ENCODE results near the gene NRXN3. TPM values are rescaled to one million over a fixed set of nuclear protein-coding genes. Genes with fewer than 3 reads are reported as not detected.

Gene NRXN3
- total and polyA plus RNA-seq, 2 of the 13 experiments (the other 11 are each of a cell fraction or from before 2014, with no cell fraction given), result 0.03 TPM; not detected in 1

- H3K4me1 ChIP-seq (ENCODE audit: insufficient read depth, low read length), result no peaks in the 10 kb centered on the region
- ATAC-seq (no peak), DNase-seq (ENCODE audit: low spot score) (no peak), FAIRE-seq (no peak)
- no peak for TF ChIP-seq ZNF333 (CRISPR knock-in tag; IDR thresholded peaks at IDR 0.05; ENCODE audit: borderline replicate concordance)
- no peak for TF ChIP-seq ZNF530 (CRISPR knock-in tag; IDR thresholded peaks at IDR 0.05; ENCODE audit: low read depth)
- no peak for TF ChIP-seq ZNF446 (CRISPR knock-in tag; IDR thresholded peaks at IDR 0.05)
- no peak for TF ChIP-seq ZNF407 (CRISPR knock-in tag; IDR thresholded peaks at IDR 0.05; ENCODE audit: not compliant biosample characterization)
- no peak for TF ChIP-seq CREB1 (IDR thresholded peaks at IDR 0.05)
- TF ChIP-seq CREB1 (CRISPR knock-in tag; IDR thresholded peaks at IDR 0.05), result no peak
- no peak for TF ChIP-seq BCL6 (CRISPR knock-in tag; IDR thresholded peaks at IDR 0.05)
- TF ChIP-seq NFE2L1 (CRISPR knock-in tag; IDR thresholded peaks at IDR 0.05; ENCODE audit: borderline replicate concordance), result no peak
- H3K4me3 ChIP-seq (replicated peaks in 1 of 3; ENCODE audit: insufficient read depth in 1 of 3, low read depth in 2 of 3, low read length in 3 of 3), result no peak overlapping the region
- no peak overlapping the region for H2AFZ ChIP-seq (ENCODE audit: low read length)
- H3K9ac ChIP-seq (ENCODE audit: insufficient read depth, low read depth, low read length), result no peak overlapping the region
- no peak overlapping the region for H3K4me2 ChIP-seq (ENCODE audit: low read depth, low read length)
- H3K79me2 ChIP-seq (ENCODE audit: insufficient read depth, low read length), result no peaks in the 10 kb centered on the region
- in situ Hi-C loops (cut with HindIII; ENCODE audit: extremely low pct_ligation_motif_present, low pct_unique_long_range_greater_than_20kb), result no loop called here
- H3K27ac ChIP-seq (ENCODE audit: extremely low read length, insufficient read depth, low read length), result no peak overlapping the region
- H4K20me1 ChIP-seq (ENCODE audit: insufficient read depth, low read length), result no peaks in the 10 kb centered on the region
- WGBS (ENCODE audit: low lambda C conversion rate), result 0% methylated on average over 2 of the region's 2 CpGs
- POLR2A ChIA-PET, result no interaction called here
- H3K9me3 ChIP-seq (ENCODE audit: low read length), result no peaks in the 10 kb centered on the region
- no peaks in the 10 kb centered on the region for H3K36me3 ChIP-seq (replicated peaks in 1 of 2; ENCODE audit: control insufficient read depth in 1 of 2, insufficient read depth in 2 of 2, low read length in 2 of 2)
- intact Hi-C loops (cut with micrococcal nuclease; ENCODE audit: unreplicated experiment), result no loop called here
- no peaks in the 10 kb centered on the region for H3K27me3 ChIP-seq (ENCODE audit: control insufficient read depth in 1 of 2, insufficient read depth in 2 of 2, low read length in 2 of 2)
- BruUV-seq (replicated peaks), result no TSS peak
- CTCF ChIA-PET (ENCODE audit: low intra/inter-chr PET ratio, low total read pairs), result no interaction called here
Measured at GRCh38 chr14:78308079-78308478, 137.9 kb downstream of the NRXN3 start.

Measured in HepG2 (cell line).